GM10266 (cell line): ENCODE results near the gene DYNC2LI1.

ENCODE experiments used
- DNase-seq: peaks from one replicate; pipeline ENCODE4 v3.0.0; 2012; ENCODE audit errors: extremely low spot score
- TF ChIP-seq, protein P1 (sequence below): IDR thresholded peaks from 2 replicates; pipeline ENCODE4 v1.5.1; 2012; ENCODE audit warnings: mild to moderate bottlenecking, low read depth; ENCODE audit not compliant: control insufficient read depth, insufficient read depth; ENCODE audit errors: missing control alignments

Gene DYNC2LI1

GRCh38 chr2:43736637-43737036 is 37.2 kb upstream of the DYNC2LI1 start:
- TF ChIP-seq, protein P1, sequence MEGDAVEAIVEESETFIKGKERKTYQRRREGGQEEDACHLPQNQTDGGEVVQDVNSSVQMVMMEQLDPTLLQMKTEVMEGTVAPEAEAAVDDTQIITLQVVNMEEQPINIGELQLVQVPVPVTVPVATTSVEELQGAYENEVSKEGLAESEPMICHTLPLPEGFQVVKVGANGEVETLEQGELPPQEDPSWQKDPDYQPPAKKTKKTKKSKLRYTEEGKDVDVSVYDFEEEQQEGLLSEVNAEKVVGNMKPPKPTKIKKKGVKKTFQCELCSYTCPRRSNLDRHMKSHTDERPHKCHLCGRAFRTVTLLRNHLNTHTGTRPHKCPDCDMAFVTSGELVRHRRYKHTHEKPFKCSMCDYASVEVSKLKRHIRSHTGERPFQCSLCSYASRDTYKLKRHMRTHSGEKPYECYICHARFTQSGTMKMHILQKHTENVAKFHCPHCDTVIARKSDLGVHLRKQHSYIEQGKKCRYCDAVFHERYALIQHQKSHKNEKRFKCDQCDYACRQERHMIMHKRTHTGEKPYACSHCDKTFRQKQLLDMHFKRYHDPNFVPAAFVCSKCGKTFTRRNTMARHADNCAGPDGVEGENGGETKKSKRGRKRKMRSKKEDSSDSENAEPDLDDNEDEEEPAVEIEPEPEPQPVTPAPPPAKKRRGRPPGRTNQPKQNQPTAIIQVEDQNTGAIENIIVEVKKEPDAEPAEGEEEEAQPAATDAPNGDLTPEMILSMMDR = no peak
- DNase-seq = no peak

DNA sequence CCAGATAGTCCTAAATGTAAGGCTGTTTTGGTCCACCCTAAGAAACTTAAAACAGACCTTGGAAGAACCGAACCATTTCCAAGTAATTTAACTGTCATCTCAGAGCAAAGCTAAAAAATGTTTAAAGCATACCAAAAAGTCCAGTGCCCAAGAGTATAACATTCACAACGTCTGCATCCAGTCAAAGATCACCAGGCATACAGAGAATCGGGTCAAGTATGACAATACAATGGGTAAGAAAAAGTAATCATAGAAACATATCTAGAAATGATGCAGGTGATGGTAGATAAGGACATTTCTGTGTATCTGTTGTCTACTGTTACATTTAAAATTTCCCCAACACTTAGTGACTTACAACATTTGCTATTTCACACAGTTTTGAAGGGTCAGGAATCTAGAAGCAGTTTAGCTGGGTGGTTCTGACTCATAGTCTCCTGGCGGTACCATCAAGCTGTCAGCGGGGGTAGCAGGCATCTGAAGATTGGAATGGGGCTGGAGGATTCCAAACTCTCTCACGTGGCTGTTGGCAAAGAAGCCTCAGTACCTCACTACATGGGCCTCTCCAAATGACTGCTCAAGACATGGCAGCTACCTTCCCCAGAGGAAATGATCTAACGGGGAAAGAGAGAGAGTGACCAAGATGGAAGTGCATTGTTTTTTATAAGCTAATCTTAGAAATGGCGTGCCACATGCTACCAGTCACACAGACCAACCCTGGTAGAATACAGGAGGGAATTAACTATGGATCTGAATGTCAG is 36.6 kb upstream of the DYNC2LI1 start:
- TF ChIP-seq, protein P1 = no peak
- no peak for DNase-seq

DNA sequence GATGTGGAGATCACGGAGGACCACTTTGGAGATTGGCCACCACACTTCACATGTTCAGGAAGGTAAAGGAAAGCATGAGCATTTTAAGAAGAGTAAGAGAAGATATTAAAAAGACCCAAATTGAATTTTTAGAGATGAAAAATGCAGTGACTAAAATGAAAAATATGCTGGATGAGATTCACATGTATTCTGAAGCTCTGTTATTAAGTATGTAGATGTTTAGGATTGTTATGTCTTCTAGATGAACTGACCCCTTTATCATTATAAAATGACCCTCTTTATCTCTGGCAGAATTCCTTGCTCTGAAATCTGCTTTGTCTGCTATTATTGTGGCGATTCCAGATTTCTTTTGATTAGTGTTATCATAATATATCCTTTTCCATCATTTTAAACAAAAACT is 36.0 kb upstream of the DYNC2LI1 start:
- TF ChIP-seq, protein P1 = no peak
- no peak for DNase-seq

DNA sequence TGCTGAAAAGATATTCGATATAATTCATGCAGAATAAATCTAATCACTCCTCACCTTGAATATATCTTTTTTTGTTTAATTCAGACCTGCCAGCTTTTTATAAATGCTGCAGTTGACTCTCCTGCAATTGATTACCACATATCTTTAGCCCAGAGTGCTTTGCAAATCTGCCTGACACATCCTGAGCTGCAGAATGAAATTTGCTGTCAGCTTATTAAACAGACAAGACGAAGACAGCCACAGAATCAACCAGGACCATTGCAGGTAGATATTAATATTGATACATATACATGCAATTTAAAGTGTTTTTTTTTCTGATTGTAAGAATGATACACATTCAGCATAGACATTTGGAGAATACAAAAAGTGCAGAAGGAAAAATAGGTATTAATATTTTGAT is 35.6 kb upstream of the DYNC2LI1 start:
- TF ChIP-seq, protein P1 = no peak
- no peak for DNase-seq

GRCh38 chr2:43743706-43744105 is 30.1 kb upstream of the DYNC2LI1 start:
- TF ChIP-seq, protein P1 = no peak
- no peak for DNase-seq

DNA sequence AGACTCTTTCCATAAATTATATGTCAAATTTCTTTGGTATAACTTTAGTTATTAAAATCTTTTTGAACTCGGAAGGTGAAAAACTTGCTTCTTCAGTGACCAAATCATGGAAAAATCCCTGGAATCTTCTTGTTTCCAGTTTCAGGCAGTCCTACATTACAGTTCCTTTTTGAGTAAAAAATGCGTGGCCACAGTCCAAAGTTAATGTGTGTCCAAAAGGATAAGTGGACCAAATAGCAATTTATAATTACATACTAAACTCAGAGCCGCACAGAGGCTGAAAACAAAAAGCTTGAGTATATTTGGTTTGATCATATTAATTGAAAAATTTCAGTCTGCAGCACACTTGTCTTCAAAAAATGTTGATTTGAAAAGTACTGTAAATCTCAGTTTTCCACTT is 28.4 kb upstream of the DYNC2LI1 start:
- DNase-seq = no peak
- TF ChIP-seq, protein P1 = no peak

DNA sequence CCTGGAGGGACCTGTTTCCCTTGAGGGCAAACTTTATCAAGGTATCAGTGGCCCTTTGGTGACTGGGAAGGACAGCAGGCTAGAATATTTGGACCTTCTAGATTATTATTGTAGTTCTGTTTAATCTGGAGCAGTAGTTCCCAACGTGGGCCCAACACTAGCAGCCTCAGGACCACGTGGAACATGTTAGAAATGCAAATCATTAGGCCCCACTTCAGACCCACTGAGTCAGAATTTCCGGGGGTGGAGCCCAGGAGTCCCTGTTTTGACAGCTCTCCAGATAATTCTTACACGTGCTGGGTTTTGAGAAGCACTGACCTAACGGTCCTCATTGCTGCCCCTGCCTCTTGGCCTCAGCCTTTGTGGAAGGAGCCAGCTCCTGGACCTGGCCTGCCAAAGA is 25.5 kb upstream of the DYNC2LI1 start:
- TF ChIP-seq, protein P1 = no peak
- DNase-seq = no peak
